Aorta (tissue), 5 donors: Measurements from ENCODE around the gene PEX16. TPM values are rescaled to one million over a fixed set of nuclear protein-coding genes. Genes with fewer than 3 reads are reported as not detected.

Experiments used
- ATAC-seq: fragments of 200-7000 bp; cut with Tn5 transposase; one replicate; pipeline ENCODE4 v1.9.1; 2022; ENCODE audit warnings: moderate library complexity; ENCODE audit not compliant: low FRiP score
- DNase-seq, 2 donors: peaks; one replicate each; pipeline ENCODE4 v3.0.0-alpha.2; 2020
- H3K27ac ChIP-seq, 2 donors: one replicate each; pipeline ENCODE4 v1.5.1; 2013; ENCODE audit warnings: low read length in 2 of 2, mild to moderate bottlenecking in 2 of 2, moderate library complexity in 2 of 2, control low read depth in 1 of 2, inconsistent platforms in 1 of 2, low read depth in 1 of 2
- H3K27me3 ChIP-seq, 2 donors: one replicate each; pipeline ENCODE4 v1.6.1; 2013; ENCODE audit warnings: control low read depth in 1 of 2, low read length in 1 of 2, mild to moderate bottlenecking in 1 of 2, moderate library complexity in 1 of 2; ENCODE audit not compliant: insufficient read depth in 2 of 2, control insufficient read depth in 1 of 2
- H3K36me3 ChIP-seq, 2 donors: one replicate each; pipeline ENCODE4 v1.6.1; 2013; ENCODE audit warnings: control low read depth in 1 of 2, low read length in 1 of 2, mild to moderate bottlenecking in 1 of 2; ENCODE audit not compliant: insufficient read depth in 2 of 2, control insufficient read depth in 1 of 2
- H3K4me1 ChIP-seq, 2 donors: one replicate each; pipeline ENCODE4 v1.6.1; 2013; ENCODE audit warnings: low read length in 2 of 2, control low read depth in 1 of 2, mild to moderate bottlenecking in 1 of 2, moderate library complexity in 1 of 2; ENCODE audit not compliant: insufficient read depth in 2 of 2, control insufficient read depth in 1 of 2
- H3K4me3 ChIP-seq, 2 donors: one replicate each; pipeline ENCODE4 v1.5.1; 2013; ENCODE audit warnings: low read length in 2 of 2, control low read depth in 1 of 2, mild to moderate bottlenecking in 1 of 2
- H3K9me3 ChIP-seq: one replicate; pipeline ENCODE4 v1.6.1; 2013; ENCODE audit warnings: mild to moderate bottlenecking, low read length; ENCODE audit not compliant: control insufficient read depth
- WGBS, 2 donors: extraction: QIAGEN DNeasy Blood & Tissue Kit; methylation state at CpG; one replicate each; pipeline ENCODE4 v1.1.7; 2013; 5-methylcytosine and 5-hydroxymethylcytosine counted together
- intact Hi-C, 2 donors: fragments of 100-400 bp; cut with DNase I; formaldehyde crosslinking; loops; one replicate each; pipeline versions ENCODE4 v1.14.2 to v1.15.0; 2022
- polyA plus RNA-seq, 2 donors: library from polyadenylated mRNA; stranded (reverse); fragments of 200-250 nt; gene quantifications; one replicate each; pipeline ENCODE4 v1.2.3, GENCODE V29; 2013
- total RNA-seq, 2 donors: library from RNA; stranded (reverse); fragmentation: NEBNext Ultra II Directional; extraction: Animal tissue kit (Norgen Biotek cat#: 25700); gene quantifications; one replicate each; pipeline ENCODE4 v1.2.1, GENCODE V29; 2021
- donor health status: healthy with polysubstance abuse.
- donor health status: Bipolar disorder and iron deficiency.
- donor health status: DM: no; HTN: no; CAD: no.
- donor health status: DM: no; HTN: no; CAD: no.
- donor health status: DM: yes; HTN: yes; CAD: no.

Gene PEX16
- total and polyA plus RNA-seq, 4 donors = 17.3 to 49.7 (median 24.1) TPM

DNA sequence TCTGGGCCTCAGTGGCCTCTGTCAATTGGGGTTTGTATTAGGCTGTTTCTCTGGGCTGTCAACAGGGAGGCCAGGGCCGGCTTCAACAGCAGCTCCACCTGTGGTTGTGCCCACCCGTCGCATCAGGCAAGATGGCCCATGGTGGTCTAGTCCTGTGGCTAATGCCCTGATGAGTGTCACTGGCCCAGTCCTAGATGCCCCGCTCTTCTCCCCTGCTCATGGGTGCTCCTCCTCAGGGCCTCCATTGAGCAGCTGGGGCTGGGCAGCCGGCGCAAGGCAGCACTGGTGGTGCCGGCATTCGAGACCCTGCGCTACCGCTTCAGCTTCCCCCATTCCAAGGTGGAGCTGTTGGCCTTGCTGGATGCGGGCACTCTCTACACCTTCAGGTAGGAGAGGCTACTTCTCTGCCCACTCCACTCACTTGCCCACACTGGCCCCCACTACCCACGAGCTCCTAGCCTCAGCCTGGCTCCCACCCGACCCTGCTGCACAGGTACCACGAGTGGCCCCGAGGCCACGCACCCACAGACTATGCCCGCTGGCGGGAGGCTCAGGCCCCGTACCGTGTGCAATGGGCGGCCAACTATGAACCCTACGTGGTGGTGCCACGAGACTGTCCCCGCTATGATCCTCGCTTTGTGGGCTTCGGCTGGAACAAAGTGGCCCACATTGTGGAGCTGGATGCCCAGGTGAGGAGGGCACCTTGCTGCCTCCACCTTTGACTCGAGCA lies 10.2 kb upstream of the PEX16 start:
- no peak overlapping the region for H3K4me3 ChIP-seq
- H3K9me3 ChIP-seq = no peaks in the 10 kb centered on the region
- 91 to 93% methylated on average over 26 to 27 of the region's 27 CpGs for WGBS, 2 donors
- peak in 1 of 2 donors; percentile 73 for DNase-seq
- intact Hi-C loops = no loop called here
- no peaks in the 10 kb centered on the region for H3K27me3 ChIP-seq
- H3K36me3 ChIP-seq = no peaks in the 10 kb centered on the region
- no peaks in the 10 kb centered on the region for H3K4me1 ChIP-seq
- no peak for ATAC-seq
- no peak overlapping the region for H3K27ac ChIP-seq

DNA sequence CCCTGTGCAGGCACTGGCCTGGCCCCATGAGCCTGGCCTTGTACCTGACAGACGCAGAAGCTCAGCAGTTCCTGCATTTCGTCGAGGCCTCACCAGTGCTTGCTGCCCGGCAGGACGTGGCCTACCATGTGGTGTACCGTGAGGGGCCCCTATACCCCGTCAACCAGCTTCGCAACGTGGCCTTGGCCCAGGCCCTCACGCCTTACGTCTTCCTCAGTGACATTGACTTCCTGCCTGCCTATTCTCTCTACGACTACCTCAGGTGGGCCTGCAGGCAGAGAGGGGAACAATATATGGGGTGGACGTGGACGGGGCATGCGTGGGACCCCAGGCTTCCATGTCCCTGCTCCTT lies 9.6 kb upstream of the PEX16 start:
- WGBS, 2 donors = 76 to 82% methylated on average over 15 of the region's 15 CpGs
- intact Hi-C loops = no loop called here
- Histone ChIP-seq H3K4me3 (no peak overlapping the region), H3K4me1 (no peaks in the 10 kb centered on the region), H3K36me3 (no peaks in the 10 kb centered on the region), H3K27ac (no peak overlapping the region), H3K9me3 (no peaks in the 10 kb centered on the region), H3K27me3 (no peaks in the 10 kb centered on the region)
- DNase-seq (peak in 1 of 2 donors; percentile 62), ATAC-seq (no peak)

GRCh38 chr11:45926536-45927331 lies 9.1 kb upstream of the PEX16 start:
- Histone ChIP-seq H3K4me3 (no peak overlapping the region), H3K27me3 (no peaks in the 10 kb centered on the region), H3K36me3 (no peaks in the 10 kb centered on the region), H3K4me1 (no peaks in the 10 kb centered on the region), H3K9me3 (no peaks in the 10 kb centered on the region), H3K27ac (no peak overlapping the region)
- intact Hi-C loops = no loop called here
- ATAC-seq (no peak), DNase-seq (peak in 1 of 2 donors; percentile 65)
- 83 to 89% methylated on average over 11 to 12 of the region's 12 CpGs for WGBS, 2 donors

GRCh38 chr11:45926001-45926401 lies 8.3 kb upstream of the PEX16 start:
- Histone ChIP-seq H3K27me3 (no peaks in the 10 kb centered on the region), H3K4me1 (no peaks in the 10 kb centered on the region), H3K4me3 (no peak overlapping the region), H3K9me3 (no peaks in the 10 kb centered on the region), H3K36me3 (no peaks in the 10 kb centered on the region), H3K27ac (no peak overlapping the region)
- no peak for ATAC-seq
- WGBS, 2 donors = 81 to 83% methylated on average over 12 of the region's 12 CpGs
- peak in 1 of 2 donors; percentile 61 for DNase-seq
- intact Hi-C loops = no loop called here

GRCh38 chr11:45925550-45925949 lies 7.9 kb upstream of the PEX16 start:
- H3K9me3 ChIP-seq = no peaks in the 10 kb centered on the region
- WGBS, 2 donors = 95% methylated on average over 3 of the region's 3 CpGs
- no peak for ATAC-seq
- no peaks in the 10 kb centered on the region for H3K27me3 ChIP-seq
- intact Hi-C loops = no loop called here
- H3K4me1 ChIP-seq = no peaks in the 10 kb centered on the region
- no peaks in the 10 kb centered on the region for H3K36me3 ChIP-seq
- no peak overlapping the region for H3K4me3 ChIP-seq
- H3K27ac ChIP-seq = no peak overlapping the region
- no peak for DNase-seq

DNA sequence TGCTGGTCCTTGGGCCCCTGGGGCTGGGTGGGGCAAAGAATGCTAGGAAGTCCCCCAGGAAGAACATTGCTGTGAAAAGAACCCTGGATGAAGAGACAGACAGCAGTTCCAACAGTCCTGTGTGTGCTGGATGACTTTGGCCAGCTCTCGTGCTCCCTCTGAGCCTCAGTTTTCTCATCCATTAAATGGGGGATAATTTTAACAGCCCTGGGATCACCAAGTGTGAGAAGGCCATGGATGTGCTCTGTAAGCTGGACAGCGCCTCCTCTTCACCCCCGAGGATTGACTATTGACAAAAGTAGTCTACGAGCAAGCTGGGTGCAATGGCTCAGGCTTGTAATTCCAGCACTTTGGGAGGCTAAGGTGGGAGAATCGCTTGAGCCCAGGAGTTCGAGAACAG lies 7.2 kb upstream of the PEX16 start:
- ATAC-seq (no peak), DNase-seq (no peak)
- no peaks in the 10 kb centered on the region for H3K27me3 ChIP-seq
- H3K36me3 ChIP-seq = no peaks in the 10 kb centered on the region
- no peaks in the 10 kb centered on the region for H3K4me1 ChIP-seq
- H3K9me3 ChIP-seq = no peaks in the 10 kb centered on the region
- no peak overlapping the region for H3K27ac ChIP-seq
- no peak overlapping the region for H3K4me3 ChIP-seq
- intact Hi-C loops = no loop called here
- WGBS, 2 donors = 87 to 89% methylated on average over 6 of the region's 6 CpGs

- intact Hi-C loops = no loop called here
- ATAC-seq (no peak), DNase-seq (peak in 1 of 2 donors; percentile 72)
- Histone ChIP-seq H3K9me3 (no peaks in the 10 kb centered on the region), H3K27ac (no peak overlapping the region), H3K27me3 (no peaks in the 10 kb centered on the region), H3K36me3 (no peaks in the 10 kb centered on the region), H3K4me3 (no peak overlapping the region), H3K4me1 (no peaks in the 10 kb centered on the region)
- WGBS, 2 donors = 83% methylated on average over 22 of the region's 22 CpGs
Observed at GRCh38 chr11:45924036-45924915, 6.6 kb upstream of the PEX16 start.

- no peaks in the 10 kb centered on the region for H3K9me3 ChIP-seq
- WGBS, 2 donors = 1% methylated on average over 52 to 73 of the region's 73 CpGs
- no peak within 1 kb of the TSS for H3K27ac ChIP-seq
- intact Hi-C loops = no loop called here
- peak within 1 kb of the TSS; percentile 4 to 7 for H3K4me3 ChIP-seq
- H3K36me3 ChIP-seq = no peaks in the 10 kb centered on the region
- no peak for ATAC-seq
- no peaks in the 10 kb centered on the region for H3K27me3 ChIP-seq
- no peaks in the 10 kb centered on the region for H3K4me1 ChIP-seq
- DNase-seq = peak in 1 of 2 donors; percentile 63
Observed at GRCh38 chr11:45922425-45923082, 4.9 kb upstream of the PEX16 start, which contains the start of gene LARGE2. Gene LARGE2, plus strand, starts transcription at chr11:45922656. Its CDS starts 227 bp downstream, at chr11:45922883.
